ENCODE results near the gene RHOV.

The RHOV gene

GRCh38 chr15:40873694-40874561 is at the start of gene RHOV:
Gene RHOV (minus strand): TSS chr15:40874234. CDS start chr15:40874139, 95 bp downstream.
- DNase-seq (ENCODE audit: low spot score): no peak

DNA sequence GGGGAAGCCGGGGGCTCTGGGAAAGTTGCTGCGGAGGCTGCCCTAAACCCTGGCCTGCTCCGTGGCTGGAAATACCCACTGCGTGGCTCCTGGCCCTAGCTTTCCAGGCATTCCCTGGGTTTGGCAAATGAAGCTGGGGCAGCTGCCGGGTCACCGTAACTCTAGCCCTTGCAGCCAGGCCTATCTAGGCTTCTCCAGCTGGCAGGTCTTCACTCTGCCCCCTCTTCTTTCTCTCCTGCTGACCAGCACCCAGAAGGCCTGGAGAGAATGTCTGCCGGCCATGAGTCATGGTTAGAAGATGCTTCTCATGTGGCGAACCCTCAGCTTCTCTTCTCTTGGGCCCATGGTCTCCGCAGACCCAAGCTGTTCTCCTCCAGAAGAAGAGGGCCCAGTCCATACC is 49.5 kb upstream of the RHOV start:
- DNase-seq (ENCODE audit: low spot score): no peak

GRCh38 chr15:40922608-40923005 is 48.6 kb upstream of the RHOV start:
- no peak for DNase-seq (ENCODE audit: low spot score)

GRCh38 chr15:40921949-40922607 is 48.0 kb upstream of the RHOV start:
- DNase-seq (ENCODE audit: low spot score): no peak

- no peak for DNase-seq (ENCODE audit: low spot score)
These were observed 44.9 kb upstream of the RHOV start for GRCh38 chr15:40918799-40919392.

- no peak for DNase-seq (ENCODE audit: low spot score)
These were observed 44.2 kb upstream of the RHOV start for GRCh38 chr15:40918146-40918798.

- DNase-seq (ENCODE audit: low spot score): no peak
These were observed 43.6 kb upstream of the RHOV start for GRCh38 chr15:40917585-40917984.

GRCh38 chr15:40915679-40916078 is 41.6 kb upstream of the RHOV start:
- no peak for DNase-seq (ENCODE audit: low spot score)

DNA sequence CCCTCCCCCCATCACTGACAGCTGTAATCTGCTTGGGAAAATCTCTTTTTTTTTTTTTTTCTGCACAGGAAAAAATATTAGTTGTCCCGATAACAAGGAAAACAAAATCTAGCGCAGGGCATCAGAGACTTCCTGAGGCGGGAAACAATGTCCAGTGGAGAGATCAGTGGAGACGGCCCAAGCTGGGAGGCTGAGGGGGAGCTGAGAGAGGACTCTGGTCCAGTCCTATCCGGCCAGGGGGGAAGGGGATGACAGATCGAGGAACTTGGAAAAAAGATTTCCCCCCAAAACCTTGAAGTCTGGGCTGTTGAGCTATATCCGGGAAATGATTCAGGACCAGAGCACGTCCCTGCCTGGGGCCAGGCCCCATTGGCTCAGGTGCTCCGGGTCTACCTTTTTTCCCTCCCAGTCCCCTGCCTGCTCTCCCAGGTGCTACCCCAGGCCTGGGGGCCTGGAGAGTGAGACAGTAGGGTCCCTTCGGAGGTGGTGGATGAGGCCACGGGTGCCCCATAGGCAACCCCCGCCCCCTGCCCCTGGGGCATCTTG is 41.2 kb upstream of the RHOV start:
- no peak for DNase-seq (ENCODE audit: low spot score)

GRCh38 chr15:40914486-40914885 is 40.5 kb upstream of the RHOV start:
- DNase-seq (ENCODE audit: low spot score): no peak

GRCh38 chr15:40914013-40914412 is 40.0 kb upstream of the RHOV start:
- no peak for DNase-seq (ENCODE audit: low spot score)

GRCh38 chr15:40912478-40912877 is 38.4 kb upstream of the RHOV start:
- DNase-seq (ENCODE audit: low spot score): no peak

GRCh38 chr15:40911693-40912092 is 37.7 kb upstream of the RHOV start:
- no peak for DNase-seq (ENCODE audit: low spot score)

- no peak for DNase-seq (ENCODE audit: low spot score)
These were observed 37.1 kb upstream of the RHOV start for GRCh38 chr15:40911141-40911540.

GRCh38 chr15:40909662-40910630 is 35.9 kb upstream of the RHOV start:
- DNase-seq (ENCODE audit: low spot score): no peak

- DNase-seq (ENCODE audit: low spot score): no peak
These were observed 34.1 kb upstream of the RHOV start for GRCh38 chr15:40908095-40908494.

DNA sequence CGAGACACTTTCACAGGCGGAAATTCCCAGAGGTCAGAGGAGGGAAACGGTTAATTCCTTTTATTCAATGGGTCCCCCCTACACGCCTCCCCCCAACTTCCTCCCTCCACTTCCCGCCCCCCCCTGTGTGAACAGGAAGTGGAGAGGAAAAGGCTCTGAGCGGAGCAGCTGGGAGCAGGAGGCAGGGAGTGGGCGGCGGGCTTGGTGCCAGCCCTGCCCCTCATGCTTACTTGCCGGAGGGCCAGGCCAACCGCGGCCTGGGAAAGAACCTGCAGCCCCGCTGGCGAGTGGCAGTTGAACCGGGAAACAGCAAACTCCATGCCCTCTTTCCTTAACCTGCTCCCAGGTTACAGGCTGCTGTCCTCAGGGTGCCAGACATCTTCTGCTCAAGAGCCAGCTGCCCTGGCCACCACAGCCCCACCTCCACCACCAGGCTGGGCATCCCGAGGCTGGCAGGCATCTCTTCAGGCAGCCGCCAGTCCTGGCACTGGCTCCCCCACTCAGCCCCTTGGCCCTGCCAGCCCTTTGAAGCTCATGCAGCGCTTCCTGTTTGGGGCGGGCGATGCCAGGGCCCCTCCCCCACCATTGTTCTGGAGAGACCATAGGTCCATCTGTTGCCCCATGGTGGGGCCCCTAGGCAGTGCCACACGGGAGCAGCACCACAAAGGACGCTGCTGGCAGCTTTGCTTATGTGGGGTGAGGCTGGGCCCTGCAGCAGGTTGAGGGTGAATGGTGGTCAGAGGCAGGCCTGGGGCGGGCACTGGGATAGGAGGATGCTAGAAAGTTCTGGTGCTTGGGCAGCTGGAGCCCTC is 33.2 kb upstream of the RHOV start:
- DNase-seq (ENCODE audit: low spot score): no peak

- DNase-seq (ENCODE audit: low spot score): peak; percentile 92
These were observed 32.3 kb upstream of the RHOV start for GRCh38 chr15:40906091-40906990.

GRCh38 chr15:40904552-40905201 is 30.6 kb upstream of the RHOV start:
- DNase-seq (ENCODE audit: low spot score): no peak
